Spleen (tissue), 7 donors: ENCODE measurements around the gene NIPBL.

ENCODE experiments used
- POLR2A ChIP-seq, 3 donors: fragments of 450-650 bp; IDR thresholded peaks; one replicate each; pipeline ENCODE4 v1.5.1; 2017; ENCODE audit warnings: antibody characterized with exemption in 3 of 3, mild to moderate bottlenecking in 1 of 3
- POLR2AphosphoS5 ChIP-seq, 3 donors: sonication (generic); formaldehyde crosslinking; IDR thresholded peaks; one replicate each; pipeline ENCODE4 v1.5.1; 2017; ENCODE audit warnings: antibody characterized with exemption in 3 of 3
- TF ChIP-seq, protein P1 (sequence below), 11 experiments: fragments of 200-600 bp in 7 of 11; fragments of 450-650 bp in 4 of 11; sonication (generic) in 4 of 11; IDR thresholded peaks in 8 of 11; conservative IDR thresholded peaks in 3 of 11; 1 replicate in 7 of 11; 2 replicates in 4 of 11; pipeline versions ENCODE4 v1.4.0 to v1.8.0; 2016 to 2021; ENCODE audit warnings: antibody characterized with exemption in 11 of 11, inconsistent platforms in 4 of 11, mild to moderate bottlenecking in 1 of 11
- donor health status: DM: no; HTN: no; CAD: no; lungs with moderate emphysema.
- donor health status: DM: no; HTN: no; CAD: no.
- donor health status: DM: no; HTN: no; CAD: no.

DNA sequence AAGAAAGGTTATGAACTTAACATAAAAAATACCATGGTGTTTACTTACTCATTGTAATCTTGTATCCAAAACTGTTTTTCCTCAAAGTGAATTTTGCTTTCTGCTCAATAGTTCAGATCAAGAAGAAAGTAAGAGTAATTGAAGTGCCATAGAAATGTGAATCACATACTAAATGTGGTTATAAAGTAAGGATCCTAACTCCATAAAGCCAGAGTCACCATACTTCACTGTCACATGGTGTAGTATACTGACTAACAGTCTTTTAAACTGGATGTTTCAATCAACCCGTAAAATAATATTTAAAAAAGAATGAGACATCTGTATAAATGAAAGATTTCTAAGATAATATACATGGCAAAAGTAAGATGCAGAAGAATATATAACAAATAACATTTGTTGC, 72.1 kb downstream of the NIPBL start:
- TF ChIP-seq, protein P1, sequence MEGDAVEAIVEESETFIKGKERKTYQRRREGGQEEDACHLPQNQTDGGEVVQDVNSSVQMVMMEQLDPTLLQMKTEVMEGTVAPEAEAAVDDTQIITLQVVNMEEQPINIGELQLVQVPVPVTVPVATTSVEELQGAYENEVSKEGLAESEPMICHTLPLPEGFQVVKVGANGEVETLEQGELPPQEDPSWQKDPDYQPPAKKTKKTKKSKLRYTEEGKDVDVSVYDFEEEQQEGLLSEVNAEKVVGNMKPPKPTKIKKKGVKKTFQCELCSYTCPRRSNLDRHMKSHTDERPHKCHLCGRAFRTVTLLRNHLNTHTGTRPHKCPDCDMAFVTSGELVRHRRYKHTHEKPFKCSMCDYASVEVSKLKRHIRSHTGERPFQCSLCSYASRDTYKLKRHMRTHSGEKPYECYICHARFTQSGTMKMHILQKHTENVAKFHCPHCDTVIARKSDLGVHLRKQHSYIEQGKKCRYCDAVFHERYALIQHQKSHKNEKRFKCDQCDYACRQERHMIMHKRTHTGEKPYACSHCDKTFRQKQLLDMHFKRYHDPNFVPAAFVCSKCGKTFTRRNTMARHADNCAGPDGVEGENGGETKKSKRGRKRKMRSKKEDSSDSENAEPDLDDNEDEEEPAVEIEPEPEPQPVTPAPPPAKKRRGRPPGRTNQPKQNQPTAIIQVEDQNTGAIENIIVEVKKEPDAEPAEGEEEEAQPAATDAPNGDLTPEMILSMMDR (IDR thresholded peaks at IDR 0.05 in 8 of 11, conservative IDR thresholded peaks at IDR 0.05 in 3 of 11) = no peak
- TF ChIP-seq POLR2A (IDR thresholded peaks at IDR 0.05) = no peak
- no peak for TF ChIP-seq POLR2AphosphoS5 (IDR thresholded peaks at IDR 0.05)
